Esophagus squamous epithelium (tissue), 4 donors: ENCODE data around the gene CHORDC1.

Experiments
- POLR2A ChIP-seq, 4 donors: fragments of 450-650 bp; IDR thresholded peaks; one replicate each; pipeline ENCODE4 v1.6.1; 2017; ENCODE audit warnings: antibody characterized with exemption in 4 of 4, mild to moderate bottlenecking in 4 of 4, moderate library complexity in 3 of 4
- TF ChIP-seq, protein P1 (sequence below), 6 experiments: fragments of 450-650 bp in 4 of 6; fragments of 200-600 bp in 2 of 6; sonication (generic) in 2 of 6; IDR thresholded peaks; one replicate each; pipeline ENCODE4 v1.5.1; 2016 to 2019; ENCODE audit warnings: antibody characterized with exemption in 6 of 6, mild to moderate bottlenecking in 4 of 6, moderate library complexity in 4 of 6

DNA sequence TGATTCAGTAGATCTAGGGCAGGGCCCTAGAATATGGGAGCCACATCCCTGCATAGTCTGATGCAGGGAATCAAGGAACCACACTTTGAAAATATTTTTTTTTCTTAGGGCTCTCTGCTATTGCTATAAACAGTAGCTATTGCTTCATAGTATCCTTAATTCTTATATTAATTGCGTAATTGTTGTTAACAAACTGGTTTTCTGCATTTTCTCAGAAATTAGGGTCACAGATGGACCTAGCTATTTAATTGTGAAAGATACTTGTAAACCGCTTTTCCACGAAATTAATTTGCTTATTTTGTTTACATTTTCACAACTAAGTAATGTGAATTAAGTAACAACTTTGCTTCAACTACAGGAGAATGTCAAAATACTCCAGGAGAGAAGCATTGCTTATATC lies 54.3 kb downstream of the CHORDC1 start:
- TF ChIP-seq, protein P1, sequence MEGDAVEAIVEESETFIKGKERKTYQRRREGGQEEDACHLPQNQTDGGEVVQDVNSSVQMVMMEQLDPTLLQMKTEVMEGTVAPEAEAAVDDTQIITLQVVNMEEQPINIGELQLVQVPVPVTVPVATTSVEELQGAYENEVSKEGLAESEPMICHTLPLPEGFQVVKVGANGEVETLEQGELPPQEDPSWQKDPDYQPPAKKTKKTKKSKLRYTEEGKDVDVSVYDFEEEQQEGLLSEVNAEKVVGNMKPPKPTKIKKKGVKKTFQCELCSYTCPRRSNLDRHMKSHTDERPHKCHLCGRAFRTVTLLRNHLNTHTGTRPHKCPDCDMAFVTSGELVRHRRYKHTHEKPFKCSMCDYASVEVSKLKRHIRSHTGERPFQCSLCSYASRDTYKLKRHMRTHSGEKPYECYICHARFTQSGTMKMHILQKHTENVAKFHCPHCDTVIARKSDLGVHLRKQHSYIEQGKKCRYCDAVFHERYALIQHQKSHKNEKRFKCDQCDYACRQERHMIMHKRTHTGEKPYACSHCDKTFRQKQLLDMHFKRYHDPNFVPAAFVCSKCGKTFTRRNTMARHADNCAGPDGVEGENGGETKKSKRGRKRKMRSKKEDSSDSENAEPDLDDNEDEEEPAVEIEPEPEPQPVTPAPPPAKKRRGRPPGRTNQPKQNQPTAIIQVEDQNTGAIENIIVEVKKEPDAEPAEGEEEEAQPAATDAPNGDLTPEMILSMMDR (IDR thresholded peaks at IDR 0.05), result no peak
- no peak for TF ChIP-seq POLR2A (IDR thresholded peaks at IDR 0.05)
